Glutamatergic neuron (in vitro differentiated cells): ENCODE data around the gene PRSS57. TPM values are rescaled to one million over a fixed set of nuclear protein-coding genes. Genes with fewer than 3 reads are reported as not detected.

ENCODE experiments used
- DNase-seq: peaks from one replicate; pipeline ENCODE4 v3.0.0; 2022
- H3K27ac Mint-ChIP-seq: one replicate; pipeline ENCODE4 v1.8.0; 2020; ENCODE audit warnings: mild to moderate bottlenecking, mixed read lengths, inconsistent platforms; ENCODE audit not compliant: unreplicated experiment
- H3K27me3 Mint-ChIP-seq: one replicate; pipeline ENCODE4 v1.8.0; 2020; ENCODE audit warnings: mild to moderate bottlenecking, moderate library complexity, mixed read lengths, inconsistent platforms; ENCODE audit not compliant: unreplicated experiment
- H3K36me3 Mint-ChIP-seq: one replicate; pipeline ENCODE4 v1.8.0; 2020; ENCODE audit warnings: mild to moderate bottlenecking, mixed read lengths, inconsistent platforms; ENCODE audit not compliant: unreplicated experiment
- H3K4me1 Mint-ChIP-seq: one replicate; pipeline ENCODE4 v1.8.0; 2020; ENCODE audit warnings: mild to moderate bottlenecking, low read depth, mixed read lengths, inconsistent platforms; ENCODE audit not compliant: unreplicated experiment
- H3K4me3 Mint-ChIP-seq: one replicate; pipeline ENCODE4 v1.8.0; 2020; ENCODE audit warnings: mild to moderate bottlenecking, mixed read lengths, inconsistent platforms; ENCODE audit not compliant: unreplicated experiment
- H3K9me3 Mint-ChIP-seq: one replicate; pipeline ENCODE4 v1.8.0; 2020; ENCODE audit warnings: mild to moderate bottlenecking, moderate library complexity, mixed read lengths, inconsistent platforms; ENCODE audit not compliant: unreplicated experiment
- CTCF ChIP-seq: fragments of 200-600 bp; sonication (generic); IDR thresholded peaks from one replicate; pipeline ENCODE4 v1.5.0; 2021; ENCODE audit not compliant: partially characterized antibody, unreplicated experiment
- total RNA-seq: library from RNA; stranded (reverse); fragmentation: NEBNext Ultra II Directional; extraction: Animal tissue kit (Norgen Biotek cat#: 25700); gene quantifications from one replicate; pipeline ENCODE4 v1.2.1, GENCODE V29; 2021; ENCODE audit not compliant: unreplicated experiment

Gene PRSS57
- total RNA-seq, 1 donor from 2014 or later, result 0.78 TPM

- Mint-ChIP-seq H3K27ac (peak overlapping the region; percentile 76), H3K9me3 (peaks cover 10% of the 10 kb centered on the region), H3K4me3 (no peak overlapping the region), H3K4me1 (peaks cover 2% of the 10 kb centered on the region), H3K27me3 (peaks cover 8% of the 10 kb centered on the region), H3K36me3 (no peaks in the 10 kb centered on the region)
- DNase-seq, result no peak
- no peak for TF ChIP-seq CTCF
Measured at GRCh38 chr19:726993-727956, 32.0 kb upstream of the PRSS57 start.

- TF ChIP-seq CTCF, result no peak
- Mint-ChIP-seq H3K4me1 (peaks cover 2% of the 10 kb centered on the region), H3K27ac (no peak overlapping the region), H3K27me3 (peaks cover 8% of the 10 kb centered on the region), H3K4me3 (no peak overlapping the region), H3K36me3 (no peaks in the 10 kb centered on the region), H3K9me3 (peaks cover 10% of the 10 kb centered on the region)
- no peak for DNase-seq
Measured at GRCh38 chr19:725461-726089, 30.3 kb upstream of the PRSS57 start.

GRCh38 chr19:723714-724113 lies 28.5 kb upstream of the PRSS57 start:
- H3K4me1 Mint-ChIP-seq, result peaks cover 2% of the 10 kb centered on the region
- H3K4me3 Mint-ChIP-seq, result no peak overlapping the region
- peaks cover 10% of the 10 kb centered on the region for H3K9me3 Mint-ChIP-seq
- TF ChIP-seq CTCF, result no peak
- DNase-seq, result no peak
- H3K27ac Mint-ChIP-seq, result no peak overlapping the region
- H3K36me3 Mint-ChIP-seq, result no peaks in the 10 kb centered on the region
- H3K27me3 Mint-ChIP-seq, result peaks cover 8% of the 10 kb centered on the region

- no peak for TF ChIP-seq CTCF
- no peak overlapping the region for H3K27ac Mint-ChIP-seq
- peaks cover 12% of the 10 kb centered on the region for H3K9me3 Mint-ChIP-seq
- H3K4me1 Mint-ChIP-seq, result peaks cover 5% of the 10 kb centered on the region
- H3K36me3 Mint-ChIP-seq, result no peaks in the 10 kb centered on the region
- no peak for DNase-seq
- H3K4me3 Mint-ChIP-seq, result no peak overlapping the region
- H3K27me3 Mint-ChIP-seq, result peaks cover 11% of the 10 kb centered on the region
Measured at GRCh38 chr19:723247-723646, 28.0 kb upstream of the PRSS57 start.
